HG02938 (cell line): ENCODE results near the gene CCL26.
"Not testable (repeated sequence)": the region's sequence is repeated elsewhere in the genome, so short reads cannot be mapped to it uniquely, and the experiment has no call there.

Experiments
- ATAC-seq: cut with Tn5 transposase; IDR thresholded peaks from one replicate; pipeline ENCODE4 v1.9.1; 2021; ENCODE audit warnings: mild to moderate bottlenecking, moderate library complexity; ENCODE audit not compliant: unreplicated experiment

The CCL26 gene

DNA sequence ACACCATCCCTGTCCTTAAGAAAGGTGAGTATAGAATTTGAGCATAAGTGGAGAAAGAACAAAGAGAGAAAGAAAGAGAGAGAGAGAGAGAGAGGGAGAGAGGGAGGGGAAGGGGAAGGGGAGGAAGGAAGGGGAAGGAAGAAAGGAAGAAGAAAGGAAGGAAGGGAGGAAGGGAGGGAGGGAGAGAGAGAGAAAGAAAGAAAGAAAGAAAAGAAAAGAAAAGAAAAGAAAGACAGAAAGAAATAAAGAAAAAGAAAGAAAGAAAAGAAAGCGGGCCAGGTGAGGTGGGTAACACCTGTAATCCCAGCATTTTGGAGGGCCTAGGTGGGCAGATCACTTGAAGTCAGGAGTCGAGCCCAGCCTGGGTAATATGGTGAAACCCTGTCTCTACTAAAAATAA lies 21.7 kb upstream of the CCL26 start:
- no peak for ATAC-seq

DNA sequence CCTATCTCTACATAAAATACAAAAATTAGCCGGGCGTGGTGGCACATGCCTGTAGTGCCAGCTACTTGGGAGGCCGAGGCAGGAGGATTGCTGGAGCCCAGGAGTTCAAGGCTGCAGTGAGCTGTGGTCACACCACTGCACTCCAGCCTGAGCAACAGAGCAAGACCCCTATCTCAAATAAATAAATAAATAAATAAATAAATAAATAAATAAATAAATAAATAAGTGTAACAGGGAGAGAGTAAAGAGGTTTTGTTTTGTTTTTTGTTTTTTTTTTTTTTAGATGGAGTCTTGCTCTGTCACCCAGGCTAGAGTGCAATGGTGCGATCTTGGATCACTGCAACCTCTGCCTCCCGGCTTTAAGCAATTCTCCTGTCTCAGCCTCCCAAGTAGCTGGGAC lies 20.6 kb upstream of the CCL26 start:
- not testable (repeated sequence) for ATAC-seq

DNA sequence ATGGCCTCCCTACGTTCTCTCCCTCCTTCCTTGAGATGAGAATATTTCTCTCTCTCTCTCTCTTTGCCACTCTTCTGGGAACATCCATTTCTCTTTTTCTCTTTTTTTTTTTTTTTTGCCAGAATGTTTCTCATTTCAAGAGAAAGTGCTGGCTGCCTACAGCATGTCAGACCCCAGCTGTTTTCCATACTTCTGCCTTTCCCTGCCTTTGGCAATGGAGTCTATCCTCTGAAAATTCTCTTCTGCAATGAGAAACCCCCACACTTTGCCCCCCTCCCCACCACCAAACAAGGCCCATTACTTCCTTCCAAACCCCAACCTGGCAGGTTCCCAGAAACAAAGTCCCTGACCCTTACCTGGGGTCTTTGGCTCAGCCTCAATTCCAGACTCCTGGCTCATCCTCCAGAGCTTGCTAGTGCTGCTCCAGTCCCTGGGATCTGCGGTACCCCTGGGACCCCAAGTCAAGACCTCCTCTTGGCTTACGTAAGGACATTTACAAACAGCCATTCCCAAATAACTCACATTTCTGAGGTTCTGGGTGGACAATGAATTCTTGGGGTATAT lies 17.4 kb upstream of the CCL26 start:
- no peak for ATAC-seq

DNA sequence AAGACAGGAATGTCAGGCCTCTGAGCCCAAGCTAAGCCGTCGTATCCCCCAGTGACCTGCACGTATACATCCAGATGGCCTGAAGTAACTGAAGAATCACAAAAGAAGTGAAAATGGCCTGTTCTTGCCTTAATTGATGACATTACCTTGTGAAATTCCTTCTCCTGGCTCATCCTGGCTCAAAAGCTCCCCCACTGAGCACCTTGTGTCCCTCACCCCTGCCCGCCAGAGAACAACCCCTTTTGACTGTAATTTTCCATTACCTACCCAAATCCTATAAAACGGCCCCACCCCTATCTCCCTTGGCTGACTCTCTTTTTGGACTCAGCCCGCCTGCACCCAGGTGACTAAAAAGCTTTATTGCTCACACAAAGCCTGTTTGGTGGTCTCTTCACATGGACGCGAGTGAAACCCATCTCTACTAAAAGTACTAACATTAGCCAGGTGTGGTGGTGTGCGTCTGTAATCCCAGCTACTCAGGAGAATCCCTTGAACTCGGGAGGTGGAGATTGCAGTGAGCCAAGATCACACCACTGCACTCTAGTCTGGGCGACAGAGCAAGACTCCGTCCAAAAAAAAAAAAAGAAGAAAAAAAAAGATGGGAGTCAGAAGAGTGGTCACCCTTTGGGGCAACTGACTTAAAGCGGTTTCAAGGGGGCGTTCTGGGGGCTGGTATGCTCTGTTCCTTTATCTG lies 16.3 kb upstream of the CCL26 start:
- ATAC-seq: not testable (repeated sequence)

DNA sequence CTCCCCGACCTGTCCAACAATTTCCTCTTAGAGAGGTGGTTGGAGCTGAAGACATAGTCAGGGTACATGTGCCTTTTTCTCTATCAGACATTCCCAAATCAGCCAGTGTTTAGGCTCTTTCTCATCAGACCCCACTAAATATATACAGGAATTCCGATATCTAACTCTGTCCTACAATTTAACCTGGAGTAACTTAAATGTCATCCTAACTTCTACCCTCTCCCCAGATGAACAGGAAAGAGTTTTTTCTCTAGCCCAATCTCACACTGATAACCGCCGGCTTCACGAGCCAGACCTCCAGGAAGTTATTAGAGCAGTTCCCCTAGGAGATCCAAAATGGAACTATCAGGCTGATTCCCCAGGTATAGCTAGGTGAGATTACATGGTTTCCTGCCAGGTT lies 11.0 kb upstream of the CCL26 start:
- not testable (repeated sequence) for ATAC-seq

DNA sequence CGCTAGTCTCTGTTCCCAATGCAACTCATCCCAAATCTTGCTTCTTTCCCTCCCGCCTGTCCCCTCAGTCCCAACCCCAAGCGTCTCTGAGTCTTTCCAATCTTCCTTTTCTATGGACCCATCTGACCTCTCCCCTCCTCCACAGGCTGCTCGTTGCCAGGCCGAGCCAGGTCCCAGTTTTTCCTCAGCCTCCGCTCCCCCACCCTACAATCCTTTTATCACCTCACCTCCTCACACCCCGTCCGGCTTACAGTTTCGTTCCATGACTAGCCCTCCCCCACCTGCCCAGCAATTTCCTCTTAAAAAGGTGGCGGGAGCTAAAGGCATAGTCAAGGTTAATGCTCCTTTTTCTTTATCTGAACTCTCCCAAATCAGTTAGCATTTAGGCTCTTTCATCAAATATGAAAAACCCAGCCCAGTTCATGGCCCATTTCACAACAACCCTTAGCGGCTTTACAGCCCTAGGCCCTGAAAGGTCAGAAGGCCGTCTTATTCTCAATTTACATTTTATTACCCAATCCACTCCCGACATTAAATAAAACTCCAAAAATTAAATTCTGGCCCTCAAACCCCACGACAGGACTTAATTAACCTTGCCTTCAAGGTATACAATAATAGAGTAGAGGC lies 8.7 kb upstream of the CCL26 start:
- ATAC-seq: not testable (repeated sequence)

DNA sequence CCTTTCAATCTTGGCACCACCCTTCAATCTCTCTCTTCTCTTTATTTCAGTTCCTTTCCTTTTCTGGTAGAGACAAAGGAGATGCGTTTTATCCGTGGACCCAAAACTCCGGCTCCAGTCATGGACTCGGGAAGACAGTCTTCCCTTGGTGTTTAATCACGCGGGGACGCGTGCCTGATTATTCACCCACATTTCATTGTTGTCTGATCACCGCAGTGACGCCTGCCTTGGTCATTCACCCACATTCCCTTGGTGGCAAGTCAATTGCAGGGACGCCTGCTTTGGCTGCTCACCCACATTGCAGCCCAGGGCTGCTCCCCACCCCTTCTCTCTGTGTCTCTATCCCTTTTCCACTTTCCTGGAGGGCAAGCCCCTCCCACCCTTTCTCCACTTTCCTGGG lies 7.5 kb upstream of the CCL26 start:
- ATAC-seq: not testable (repeated sequence)

DNA sequence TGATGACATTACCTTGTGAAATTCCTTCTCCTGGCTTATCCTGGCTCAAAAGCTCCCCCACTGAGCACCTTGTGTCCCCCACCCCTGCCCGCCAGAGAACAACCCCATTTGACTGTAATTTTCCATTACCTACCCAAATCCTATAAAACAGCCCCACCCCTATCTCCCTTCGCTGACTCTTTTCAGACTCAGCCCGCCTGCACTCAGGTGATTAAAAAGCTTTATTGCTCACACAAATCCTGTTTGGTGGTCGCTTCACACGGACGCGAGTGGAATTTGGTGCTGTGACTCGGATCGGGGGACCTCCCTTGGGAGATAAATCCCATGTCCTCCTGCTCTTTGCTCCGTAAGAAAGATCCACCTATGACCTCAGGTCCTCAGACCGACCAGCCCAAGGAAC lies 7.0 kb upstream of the CCL26 start:
- ATAC-seq: not testable (repeated sequence)

DNA sequence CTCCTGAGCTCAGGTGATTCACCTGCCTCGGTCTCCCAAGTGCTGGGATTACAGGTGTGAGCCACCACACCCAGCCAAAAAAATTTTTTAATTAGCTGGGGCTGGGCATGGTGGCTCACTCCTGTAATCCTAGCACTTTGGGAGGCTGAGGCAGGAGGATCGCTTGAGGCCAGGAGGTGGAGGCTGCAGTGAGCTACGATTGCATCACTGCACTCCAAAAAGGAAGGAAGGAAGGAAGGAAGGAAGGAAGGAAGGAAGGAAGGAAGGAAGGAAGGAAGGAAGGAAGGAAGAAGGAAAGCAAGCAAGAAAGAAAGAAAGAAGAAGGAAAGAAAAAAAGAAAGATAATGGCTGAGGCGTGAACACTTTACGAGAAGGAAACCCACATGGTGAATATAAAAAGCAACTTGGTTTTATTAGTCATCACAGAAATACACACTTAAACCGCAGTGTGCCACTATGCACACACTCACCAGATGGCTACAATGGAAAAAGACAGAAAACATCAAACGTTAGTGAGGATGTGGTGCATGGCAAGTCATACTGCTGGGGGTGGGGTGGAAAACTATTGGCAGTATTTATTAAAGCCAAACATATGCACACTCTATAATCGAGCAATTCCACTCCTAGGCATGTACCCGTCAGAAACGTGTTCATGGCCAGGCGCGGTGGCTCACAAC lies 4.4 kb upstream of the CCL26 start:
- no peak for ATAC-seq

DNA sequence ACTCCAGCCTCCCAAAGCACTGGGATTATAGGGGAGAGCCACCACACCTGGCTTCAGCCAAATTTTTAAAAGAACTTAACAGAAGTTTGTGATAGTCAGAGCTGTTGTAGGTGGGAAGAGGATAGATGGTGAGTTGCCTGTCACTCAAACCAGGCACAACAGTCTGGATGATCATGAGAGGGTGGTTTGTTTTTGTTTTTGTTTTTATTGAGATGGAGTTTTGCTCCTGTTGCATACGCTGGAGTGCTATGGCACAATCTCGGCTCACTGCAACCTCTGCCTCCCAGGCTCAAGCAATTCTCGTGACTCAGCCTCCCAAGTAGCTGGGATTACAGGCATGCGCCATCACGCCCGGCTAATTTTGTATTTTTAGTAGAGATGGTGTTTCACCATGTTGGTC lies 1.9 kb upstream of the CCL26 start:
- ATAC-seq: not testable (repeated sequence)

DNA sequence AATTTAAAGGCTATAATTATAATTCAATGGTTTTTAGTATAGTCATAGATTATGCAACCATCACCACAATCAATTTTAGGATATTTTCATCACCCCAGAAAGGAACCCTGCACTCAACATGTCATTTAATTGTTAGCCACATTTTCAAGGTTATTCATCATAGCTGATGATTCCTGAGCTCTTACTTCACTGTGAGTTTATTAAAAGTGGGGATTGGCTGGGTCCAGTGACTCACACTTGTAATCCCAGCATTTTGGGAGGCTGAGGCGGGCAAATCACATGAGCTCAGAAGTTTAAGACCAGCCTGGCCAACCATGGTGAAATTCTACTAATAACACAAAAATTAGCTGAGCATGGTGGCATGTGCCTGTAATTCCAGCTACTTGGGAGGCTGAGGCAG lies 787 bp downstream of the CCL26 start:
- ATAC-seq: no peak

DNA sequence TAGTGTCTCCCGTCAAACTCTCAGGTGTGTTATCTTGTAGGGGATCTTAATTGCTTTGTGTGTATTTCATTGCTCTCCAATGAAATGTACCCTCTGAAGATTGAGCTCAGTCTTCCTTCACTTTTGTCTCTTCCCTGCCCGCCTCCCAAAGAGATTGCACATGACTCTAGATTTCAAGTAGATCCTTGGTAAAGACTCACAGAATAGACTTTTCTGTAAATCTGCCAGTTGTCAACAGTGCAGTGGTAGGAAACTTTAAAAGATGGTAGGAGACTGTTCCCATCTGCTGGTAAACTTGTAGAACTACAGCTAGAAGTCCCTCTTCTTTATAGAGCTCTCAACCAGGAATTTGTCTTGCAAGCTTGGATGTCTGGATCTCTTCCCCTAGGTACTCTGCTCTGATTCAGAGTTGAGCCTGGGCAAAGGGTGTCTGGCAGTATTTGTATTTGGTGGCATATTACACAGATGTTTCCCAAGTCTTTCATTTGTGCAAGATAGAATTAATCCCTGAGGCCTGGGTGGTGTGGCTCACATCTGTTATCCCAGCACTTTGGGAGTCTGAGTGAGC lies 9.6 kb downstream of the CCL26 start:
- no peak for ATAC-seq

DNA sequence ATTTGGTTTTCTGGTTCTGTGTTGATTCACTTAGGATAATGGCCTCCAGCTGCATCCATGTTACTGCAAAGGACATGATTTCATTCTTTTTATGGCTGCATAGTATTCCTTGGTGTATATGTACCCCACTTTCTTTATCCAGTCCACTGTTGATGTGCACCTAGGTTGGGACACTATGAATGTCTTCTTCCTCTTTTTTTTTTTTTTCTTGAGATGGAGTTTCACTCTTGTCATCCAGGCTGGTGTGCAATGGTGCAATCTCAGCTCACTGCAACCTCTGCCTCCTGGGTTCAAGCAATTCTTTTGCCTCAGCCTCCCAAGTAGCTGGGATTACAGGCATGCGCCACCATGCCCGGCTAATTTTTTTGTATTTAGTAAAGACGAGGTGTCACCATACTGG lies 10.2 kb downstream of the CCL26 start:
- ATAC-seq: not testable (repeated sequence)

DNA sequence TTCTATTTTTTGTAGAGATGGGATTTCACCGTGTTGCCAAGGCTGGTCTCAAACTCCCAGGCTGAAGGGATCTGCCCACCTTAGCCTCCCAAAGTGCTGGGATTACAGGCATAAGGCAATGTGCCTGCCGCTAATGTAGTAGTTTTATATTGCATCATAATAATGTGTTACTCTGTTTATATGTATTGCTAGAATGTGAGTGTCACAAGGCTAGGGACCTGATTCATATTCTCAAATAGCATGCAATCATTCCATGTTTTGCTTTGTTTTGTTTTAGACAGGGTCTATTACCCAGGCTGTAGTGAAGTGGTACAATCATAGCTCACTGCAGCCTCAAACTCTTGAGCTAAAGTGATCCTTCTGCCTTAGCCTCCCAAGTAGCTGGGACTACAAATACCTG lies 13.5 kb downstream of the CCL26 start:
- ATAC-seq: no peak

DNA sequence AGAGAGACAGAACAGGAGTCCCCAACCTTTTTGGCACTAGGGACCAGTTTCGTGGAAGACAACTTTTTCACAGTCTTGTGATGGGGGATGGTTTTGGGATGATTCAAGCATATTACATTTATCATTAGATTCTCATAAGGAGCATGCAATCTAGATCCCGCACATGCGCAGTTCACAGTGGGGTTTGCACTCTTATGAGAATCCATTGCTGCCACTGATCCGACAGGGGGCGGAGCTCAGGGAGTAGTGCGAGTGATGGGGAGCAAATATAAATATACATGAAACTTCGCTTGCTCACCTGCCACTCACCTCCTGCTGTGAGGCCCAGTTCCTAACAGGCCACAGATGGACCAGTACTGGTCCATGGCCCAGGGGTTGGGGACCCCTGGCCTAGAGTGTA lies 14.2 kb downstream of the CCL26 start:
- no peak for ATAC-seq

DNA sequence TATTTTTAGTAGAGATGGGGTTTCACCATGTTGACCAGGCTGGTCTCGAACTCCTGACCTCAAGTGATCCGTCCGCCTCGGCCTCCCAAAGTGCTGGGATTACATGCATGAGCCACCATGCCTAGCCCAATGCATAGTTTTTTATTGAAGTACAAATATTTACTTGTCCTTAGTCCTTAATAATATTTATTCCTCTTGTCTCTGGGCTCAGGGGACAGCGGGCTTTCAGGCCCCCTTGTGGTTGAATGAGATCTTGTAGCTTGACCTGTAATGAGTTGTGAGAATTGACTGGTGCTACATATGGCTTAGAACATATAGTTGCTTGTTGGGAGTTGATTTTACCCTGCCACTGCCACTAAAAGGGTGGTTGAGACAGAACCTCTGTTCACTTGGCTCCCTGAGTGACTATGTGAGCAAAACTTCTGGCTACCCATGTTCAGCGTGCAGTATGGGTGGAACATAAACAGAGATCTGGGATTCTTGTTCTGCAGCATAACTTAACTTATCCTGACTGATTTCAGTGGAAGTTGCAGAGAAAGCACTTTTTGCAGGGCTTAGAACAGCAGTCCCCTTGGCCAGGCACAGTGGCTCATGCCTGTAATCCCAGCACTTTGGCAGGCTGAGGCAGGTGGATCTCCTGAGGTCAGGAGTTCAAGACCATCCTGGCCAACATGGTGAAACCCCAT lies 14.9 kb downstream of the CCL26 start:
- ATAC-seq: no peak

DNA sequence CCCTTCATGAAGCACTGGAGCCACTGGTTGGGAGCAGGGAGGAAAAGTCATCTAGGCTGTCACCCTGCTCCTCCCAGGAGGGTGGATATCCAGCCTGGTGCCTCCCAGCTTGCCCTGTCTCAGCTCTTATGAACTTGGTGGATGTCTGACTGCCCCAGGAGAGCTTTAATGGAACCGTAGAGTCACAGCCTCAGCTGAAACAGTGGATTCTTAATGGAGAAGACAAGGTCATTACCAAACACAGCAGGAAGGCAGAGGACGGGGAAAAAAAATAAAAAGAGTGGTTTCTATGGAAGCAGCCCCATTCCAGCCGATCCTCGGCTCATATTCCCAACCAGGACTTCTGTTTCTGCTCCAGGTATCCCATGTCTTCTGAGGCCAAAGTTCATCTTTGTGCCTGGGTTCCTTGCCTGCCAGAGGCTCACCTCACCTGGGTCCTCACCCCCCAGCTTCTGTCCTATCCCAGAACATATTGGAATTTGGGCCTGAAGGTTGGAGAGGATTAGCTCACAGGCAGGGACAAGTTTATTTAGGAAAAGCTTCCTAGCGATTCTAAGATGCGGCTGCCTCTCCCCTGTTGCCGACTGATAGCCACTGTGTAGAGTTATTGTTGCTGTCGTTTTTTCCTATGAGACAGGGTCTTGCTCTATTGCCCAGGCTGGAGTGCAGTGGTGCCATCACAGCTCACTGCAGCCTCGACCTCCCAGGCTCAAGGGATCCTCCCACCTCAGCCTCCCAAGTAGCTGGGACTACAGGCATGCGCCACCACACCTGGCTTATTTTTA lies 15.6 kb downstream of the CCL26 start:
- no peak for ATAC-seq

DNA sequence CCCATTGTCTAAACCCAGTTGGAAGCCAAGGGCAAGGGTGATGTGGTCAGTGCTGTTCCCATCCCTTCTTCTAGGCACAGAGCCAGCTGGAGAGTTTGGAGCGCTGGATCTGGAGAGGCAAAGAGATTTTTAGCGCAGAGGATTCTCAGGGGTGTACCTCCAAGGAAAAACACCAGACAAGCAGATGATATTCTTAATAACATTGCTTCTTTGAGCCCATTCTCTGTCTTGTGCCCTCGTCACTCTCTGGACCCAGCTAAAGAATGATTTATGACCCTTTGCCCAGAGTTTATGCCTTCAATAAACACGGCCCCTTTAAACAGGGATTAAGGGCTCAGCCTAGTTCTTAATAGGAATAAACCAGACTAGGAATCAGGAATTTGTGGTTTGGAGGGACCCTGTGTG lies 28.6 kb downstream of the CCL26 start:
- no peak for ATAC-seq

DNA sequence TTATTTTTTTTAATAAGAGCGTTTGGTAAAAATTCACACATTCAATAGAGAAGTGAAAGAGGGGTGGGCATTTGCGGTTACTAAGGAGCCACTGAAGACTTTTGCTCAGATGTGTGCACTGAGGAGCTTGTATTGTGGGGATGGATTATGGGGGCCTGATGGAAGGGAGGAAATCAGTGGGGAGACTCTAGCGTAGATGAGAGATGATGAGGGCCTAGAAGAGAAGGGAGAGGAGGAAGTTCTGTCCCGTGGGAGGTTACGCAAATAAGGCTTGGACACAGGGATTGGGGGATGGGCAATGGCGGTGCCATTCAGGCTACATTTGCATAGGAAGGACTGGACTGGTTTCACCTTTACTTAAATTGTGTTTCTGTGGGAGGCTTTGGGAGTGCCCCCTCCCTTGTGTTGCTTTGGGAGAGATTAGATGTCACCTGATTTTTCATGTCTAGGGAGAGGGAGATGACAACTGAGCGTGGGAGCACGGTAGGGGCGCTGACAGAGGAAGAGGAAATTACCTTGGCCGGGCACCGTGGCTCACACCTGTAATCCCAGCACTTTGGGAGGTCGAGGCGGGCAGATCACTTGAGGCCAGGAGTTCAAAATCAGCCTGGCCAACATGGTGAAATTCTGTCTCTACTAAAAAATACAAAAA lies 31.0 kb downstream of the CCL26 start:
- ATAC-seq: no peak
